Measurements from ENCODE around the gene SMG6.

Gene SMG6

DNA sequence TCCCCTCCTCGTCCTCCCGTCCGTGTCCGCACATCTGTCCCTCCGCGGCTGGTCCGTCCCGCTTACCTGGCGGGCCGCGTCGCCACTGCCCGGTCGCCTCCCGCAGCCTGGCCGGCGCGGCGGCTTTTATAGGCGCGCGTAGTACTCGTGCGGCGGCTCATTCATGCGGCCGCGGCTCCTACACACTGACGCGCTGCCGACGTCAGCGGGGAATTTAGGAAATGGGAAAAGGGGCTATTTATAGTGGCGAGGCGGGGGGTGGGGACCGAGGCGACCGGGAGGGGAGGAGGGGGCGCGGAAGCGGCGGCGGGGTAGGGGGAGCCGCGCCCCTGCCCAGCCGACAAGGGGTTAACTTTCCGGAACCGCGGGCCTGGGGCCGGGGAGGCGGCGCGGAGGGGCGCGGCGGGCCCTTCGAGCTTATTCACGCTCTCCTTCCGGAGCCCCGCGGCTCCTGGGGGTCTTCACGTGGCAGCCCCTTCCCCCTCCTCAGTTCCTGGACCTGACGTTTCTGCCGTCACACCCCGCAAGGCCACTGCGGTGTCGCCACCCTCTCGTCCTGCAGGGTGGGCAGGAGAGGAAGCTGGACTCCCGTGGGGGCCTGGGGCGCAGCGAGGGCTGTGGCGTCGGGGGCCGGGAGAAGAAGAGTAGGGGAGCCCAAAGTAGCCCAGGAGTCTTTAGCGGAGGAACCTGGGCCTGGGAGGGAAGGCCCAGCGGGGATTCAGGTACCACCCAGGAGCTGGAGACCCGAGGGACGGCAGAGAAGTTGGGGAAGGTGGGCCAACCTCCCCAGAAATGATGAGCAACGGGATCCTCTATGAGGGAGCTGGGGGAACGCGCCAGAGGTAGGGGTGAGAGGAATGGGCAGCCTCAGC is 252.3 kb downstream of the SMG6 start (continued):
- no peak for TF ChIP-seq ZNF555 (tag by site-specific recombination; conservative IDR thresholded peaks at IDR 0.05)
- TF ChIP-seq, protein P1, sequence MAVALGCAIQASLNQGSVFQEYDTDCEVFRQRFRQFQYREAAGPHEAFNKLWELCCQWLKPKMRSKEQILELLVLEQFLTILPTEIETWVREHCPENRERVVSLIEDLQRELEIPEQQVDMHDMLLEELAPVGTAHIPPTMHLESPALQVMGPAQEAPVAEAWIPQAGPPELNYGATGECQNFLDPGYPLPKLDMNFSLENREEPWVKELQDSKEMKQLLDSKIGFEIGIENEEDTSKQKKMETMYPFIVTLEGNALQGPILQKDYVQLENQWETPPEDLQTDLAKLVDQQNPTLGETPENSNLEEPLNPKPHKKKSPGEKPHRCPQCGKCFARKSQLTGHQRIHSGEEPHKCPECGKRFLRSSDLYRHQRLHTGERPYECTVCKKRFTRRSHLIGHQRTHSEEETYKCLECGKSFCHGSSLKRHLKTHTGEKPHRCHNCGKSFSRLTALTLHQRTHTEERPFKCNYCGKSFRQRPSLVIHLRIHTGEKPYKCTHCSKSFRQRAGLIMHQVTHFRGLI (tag by site-specific recombination; IDR thresholded peaks at IDR 0.05), result no peak
- TF ChIP-seq, protein P2, sequence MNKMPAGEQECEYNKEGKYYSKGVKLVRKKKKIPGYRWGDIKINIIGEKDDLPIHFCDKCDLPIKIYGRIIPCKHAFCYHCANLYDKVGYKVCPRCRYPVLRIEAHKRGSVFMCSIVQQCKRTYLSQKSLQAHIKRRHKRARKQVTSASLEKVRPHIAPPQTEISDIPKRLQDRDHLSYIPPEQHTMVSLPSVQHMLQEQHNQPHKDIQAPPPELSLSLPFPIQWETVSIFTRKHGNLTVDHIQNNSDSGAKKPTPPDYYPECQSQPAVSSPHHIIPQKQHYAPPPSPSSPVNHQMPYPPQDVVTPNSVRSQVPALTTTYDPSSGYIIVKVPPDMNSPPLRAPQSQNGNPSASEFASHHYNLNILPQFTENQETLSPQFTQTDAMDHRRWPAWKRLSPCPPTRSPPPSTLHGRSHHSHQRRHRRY (tag by site-specific recombination; IDR thresholded peaks at IDR 0.05), result no peak
- TF ChIP-seq ZNF335 (tag by site-specific recombination; conservative IDR thresholded peaks at IDR 0.05), result peak; percentile 33; the same call in 1 of the 2 replicates

DNA sequence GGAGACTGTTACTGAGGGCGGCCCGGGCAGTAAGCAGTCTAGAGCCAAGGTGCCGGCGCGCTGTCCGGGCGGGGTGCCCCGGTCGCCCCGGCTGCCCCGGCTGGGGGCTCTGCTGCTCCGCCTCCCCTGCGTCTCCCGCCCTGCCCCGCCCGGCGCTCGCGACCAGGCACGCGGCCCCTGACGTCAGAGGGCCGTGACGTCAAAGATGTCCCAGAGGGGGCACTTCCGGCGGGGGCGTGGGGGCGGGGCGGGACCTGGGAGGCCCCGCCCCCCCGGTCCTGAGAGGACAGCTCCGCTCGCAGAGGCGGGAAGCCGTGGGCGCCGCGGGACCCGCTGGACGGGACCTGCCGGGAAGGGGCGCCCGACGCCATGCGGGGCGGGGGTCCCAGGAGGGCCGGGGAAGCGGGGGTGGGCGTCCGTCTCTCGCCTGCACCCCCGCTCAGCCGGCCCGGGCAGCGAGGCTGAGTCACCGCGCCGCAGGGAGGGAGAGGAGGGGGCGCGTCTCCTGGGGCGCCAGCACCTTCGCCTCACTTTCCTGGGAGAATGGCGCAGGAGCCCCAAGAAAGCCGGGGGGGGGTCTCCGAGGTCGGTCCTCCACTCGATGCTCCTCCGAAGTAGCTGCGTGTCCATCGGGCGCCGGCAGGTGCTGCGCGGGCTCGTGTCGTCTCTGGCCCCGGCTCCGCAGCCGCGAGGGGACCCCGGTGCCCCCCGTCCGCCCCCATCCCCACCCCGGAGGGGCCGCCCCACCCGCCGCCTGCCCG is 253.1 kb downstream of the SMG6 start:
- no peaks in the 10 kb centered on the region for H3K9me3 ChIP-seq (ENCODE audit: control insufficient read depth, insufficient read depth, low read depth, low read length)
- H3K4me3 ChIP-seq (ENCODE audit: low read depth, low read length), result peak overlapping the region; percentile 35
- H3K27ac ChIP-seq (ENCODE audit: extremely low read depth, low read depth, low read length), result no peak overlapping the region; the same call in 1 of the 2 replicates
- ChIA-PET CTCF (interaction anchor here (0.6 to 1.9 kb wide), 4 partner anchors 26 to 194 kb away, joined by 3 to 5 read pairs (median 3); partner anchors contain the start of gene RTN4RL1), POLR2A (interaction anchor here (1.0 kb wide), 1 partner anchor 334 kb away, joined by 3 read pairs; no protein-coding TSS in a partner anchor)
- H3K36me3 ChIP-seq (ENCODE audit: control insufficient read depth in 2 of 2, insufficient read depth in 1 of 2, low read length in 2 of 2), result no peaks in the 10 kb centered on the region; a peak in 1 of 3 replicates
- H3K4me1 ChIP-seq (ENCODE audit: control insufficient read depth, insufficient read depth, low read length), result peaks cover 10% of the 10 kb centered on the region
- TF ChIP-seq, protein P3, sequence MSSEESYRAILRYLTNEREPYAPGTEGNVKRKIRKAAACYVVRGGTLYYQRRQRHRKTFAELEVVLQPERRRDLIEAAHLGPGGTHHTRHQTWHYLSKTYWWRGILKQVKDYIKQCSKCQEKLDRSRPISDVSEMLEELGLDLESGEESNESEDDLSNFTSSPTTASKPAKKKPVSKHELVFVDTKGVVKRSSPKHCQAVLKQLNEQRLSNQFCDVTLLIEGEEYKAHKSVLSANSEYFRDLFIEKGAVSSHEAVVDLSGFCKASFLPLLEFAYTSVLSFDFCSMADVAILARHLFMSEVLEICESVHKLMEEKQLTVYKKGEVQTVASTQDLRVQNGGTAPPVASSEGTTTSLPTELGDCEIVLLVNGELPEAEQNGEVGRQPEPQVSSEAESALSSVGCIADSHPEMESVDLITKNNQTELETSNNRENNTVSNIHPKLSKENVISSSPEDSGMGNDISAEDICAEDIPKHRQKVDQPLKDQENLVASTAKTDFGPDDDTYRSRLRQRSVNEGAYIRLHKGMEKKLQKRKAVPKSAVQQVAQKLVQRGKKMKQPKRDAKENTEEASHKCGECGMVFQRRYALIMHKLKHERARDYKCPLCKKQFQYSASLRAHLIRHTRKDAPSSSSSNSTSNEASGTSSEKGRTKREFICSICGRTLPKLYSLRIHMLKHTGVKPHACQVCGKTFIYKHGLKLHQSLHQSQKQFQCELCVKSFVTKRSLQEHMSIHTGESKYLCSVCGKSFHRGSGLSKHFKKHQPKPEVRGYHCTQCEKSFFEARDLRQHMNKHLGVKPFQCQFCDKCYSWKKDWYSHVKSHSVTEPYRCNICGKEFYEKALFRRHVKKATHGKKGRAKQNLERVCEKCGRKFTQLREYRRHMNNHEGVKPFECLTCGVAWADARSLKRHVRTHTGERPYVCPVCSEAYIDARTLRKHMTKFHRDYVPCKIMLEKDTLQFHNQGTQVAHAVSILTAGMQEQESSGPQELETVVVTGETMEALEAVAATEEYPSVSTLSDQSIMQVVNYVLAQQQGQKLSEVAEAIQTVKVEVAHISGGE (tag by site-specific recombination; conservative IDR thresholded peaks at IDR 0.05; ENCODE audit: low read depth), result 0 out of 2 replicates have a peak, but pooled peaks have one; percentile 14
- TF ChIP-seq ZNF324 (tag by site-specific recombination; IDR thresholded peaks at IDR 0.05) (no peak), ZNF214 (tag by site-specific recombination; IDR thresholded peaks at IDR 0.05; ENCODE audit: borderline replicate concordance) (no peak), ZIC2 (tag by site-specific recombination; IDR thresholded peaks at IDR 0.05) (peak; percentile 59), ZNF426 (tag by site-specific recombination; IDR thresholded peaks at IDR 0.05) (no peak), BCL11B (tag by site-specific recombination; IDR thresholded peaks at IDR 0.05; ENCODE audit: low read depth) (no peak), GLIS2 (tag by site-specific recombination; IDR thresholded peaks at IDR 0.05) (peak; percentile 84), ZNF174 (tag by site-specific recombination; IDR thresholded peaks at IDR 0.05) (no peak), ZNF610 (tag by site-specific recombination; IDR thresholded peaks at IDR 0.05; ENCODE audit: borderline replicate concordance) (no peak), ZSCAN23 (tag by site-specific recombination; IDR thresholded peaks at IDR 0.05) (no peak), ZNF677 (tag by site-specific recombination; IDR thresholded peaks at IDR 0.05) (peak; percentile 50; the same call in 1 of the 2 replicates), KLF9 (tag by site-specific recombination; IDR thresholded peaks at IDR 0.05; ENCODE audit: low read depth) (peak; percentile 73), IKZF3 (tag by site-specific recombination; IDR thresholded peaks at IDR 0.05) (peak; percentile 75), ZSCAN30 (tag by site-specific recombination; IDR thresholded peaks at IDR 0.05) (0 out of 2 replicates have a peak, but pooled peaks have one; percentile 56), ZFHX2 (tag by site-specific recombination; conservative IDR thresholded peaks at IDR 0.05) (peak; percentile 93)
- TF ChIP-seq, protein P4, sequence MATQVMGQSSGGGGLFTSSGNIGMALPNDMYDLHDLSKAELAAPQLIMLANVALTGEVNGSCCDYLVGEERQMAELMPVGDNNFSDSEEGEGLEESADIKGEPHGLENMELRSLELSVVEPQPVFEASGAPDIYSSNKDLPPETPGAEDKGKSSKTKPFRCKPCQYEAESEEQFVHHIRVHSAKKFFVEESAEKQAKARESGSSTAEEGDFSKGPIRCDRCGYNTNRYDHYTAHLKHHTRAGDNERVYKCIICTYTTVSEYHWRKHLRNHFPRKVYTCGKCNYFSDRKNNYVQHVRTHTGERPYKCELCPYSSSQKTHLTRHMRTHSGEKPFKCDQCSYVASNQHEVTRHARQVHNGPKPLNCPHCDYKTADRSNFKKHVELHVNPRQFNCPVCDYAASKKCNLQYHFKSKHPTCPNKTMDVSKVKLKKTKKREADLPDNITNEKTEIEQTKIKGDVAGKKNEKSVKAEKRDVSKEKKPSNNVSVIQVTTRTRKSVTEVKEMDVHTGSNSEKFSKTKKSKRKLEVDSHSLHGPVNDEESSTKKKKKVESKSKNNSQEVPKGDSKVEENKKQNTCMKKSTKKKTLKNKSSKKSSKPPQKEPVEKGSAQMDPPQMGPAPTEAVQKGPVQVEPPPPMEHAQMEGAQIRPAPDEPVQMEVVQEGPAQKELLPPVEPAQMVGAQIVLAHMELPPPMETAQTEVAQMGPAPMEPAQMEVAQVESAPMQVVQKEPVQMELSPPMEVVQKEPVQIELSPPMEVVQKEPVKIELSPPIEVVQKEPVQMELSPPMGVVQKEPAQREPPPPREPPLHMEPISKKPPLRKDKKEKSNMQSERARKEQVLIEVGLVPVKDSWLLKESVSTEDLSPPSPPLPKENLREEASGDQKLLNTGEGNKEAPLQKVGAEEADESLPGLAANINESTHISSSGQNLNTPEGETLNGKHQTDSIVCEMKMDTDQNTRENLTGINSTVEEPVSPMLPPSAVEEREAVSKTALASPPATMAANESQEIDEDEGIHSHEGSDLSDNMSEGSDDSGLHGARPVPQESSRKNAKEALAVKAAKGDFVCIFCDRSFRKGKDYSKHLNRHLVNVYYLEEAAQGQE (tag by site-specific recombination; IDR thresholded peaks at IDR 0.05), result peak; percentile 55; the same call in 1 of the 2 replicates
- TF ChIP-seq, protein P5, sequence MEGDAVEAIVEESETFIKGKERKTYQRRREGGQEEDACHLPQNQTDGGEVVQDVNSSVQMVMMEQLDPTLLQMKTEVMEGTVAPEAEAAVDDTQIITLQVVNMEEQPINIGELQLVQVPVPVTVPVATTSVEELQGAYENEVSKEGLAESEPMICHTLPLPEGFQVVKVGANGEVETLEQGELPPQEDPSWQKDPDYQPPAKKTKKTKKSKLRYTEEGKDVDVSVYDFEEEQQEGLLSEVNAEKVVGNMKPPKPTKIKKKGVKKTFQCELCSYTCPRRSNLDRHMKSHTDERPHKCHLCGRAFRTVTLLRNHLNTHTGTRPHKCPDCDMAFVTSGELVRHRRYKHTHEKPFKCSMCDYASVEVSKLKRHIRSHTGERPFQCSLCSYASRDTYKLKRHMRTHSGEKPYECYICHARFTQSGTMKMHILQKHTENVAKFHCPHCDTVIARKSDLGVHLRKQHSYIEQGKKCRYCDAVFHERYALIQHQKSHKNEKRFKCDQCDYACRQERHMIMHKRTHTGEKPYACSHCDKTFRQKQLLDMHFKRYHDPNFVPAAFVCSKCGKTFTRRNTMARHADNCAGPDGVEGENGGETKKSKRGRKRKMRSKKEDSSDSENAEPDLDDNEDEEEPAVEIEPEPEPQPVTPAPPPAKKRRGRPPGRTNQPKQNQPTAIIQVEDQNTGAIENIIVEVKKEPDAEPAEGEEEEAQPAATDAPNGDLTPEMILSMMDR (tag by site-specific recombination; IDR thresholded peaks at IDR 0.05), result no peak
